Measurements from ENCODE around the gene TECPR2.

- TF ChIP-seq, protein P1, sequence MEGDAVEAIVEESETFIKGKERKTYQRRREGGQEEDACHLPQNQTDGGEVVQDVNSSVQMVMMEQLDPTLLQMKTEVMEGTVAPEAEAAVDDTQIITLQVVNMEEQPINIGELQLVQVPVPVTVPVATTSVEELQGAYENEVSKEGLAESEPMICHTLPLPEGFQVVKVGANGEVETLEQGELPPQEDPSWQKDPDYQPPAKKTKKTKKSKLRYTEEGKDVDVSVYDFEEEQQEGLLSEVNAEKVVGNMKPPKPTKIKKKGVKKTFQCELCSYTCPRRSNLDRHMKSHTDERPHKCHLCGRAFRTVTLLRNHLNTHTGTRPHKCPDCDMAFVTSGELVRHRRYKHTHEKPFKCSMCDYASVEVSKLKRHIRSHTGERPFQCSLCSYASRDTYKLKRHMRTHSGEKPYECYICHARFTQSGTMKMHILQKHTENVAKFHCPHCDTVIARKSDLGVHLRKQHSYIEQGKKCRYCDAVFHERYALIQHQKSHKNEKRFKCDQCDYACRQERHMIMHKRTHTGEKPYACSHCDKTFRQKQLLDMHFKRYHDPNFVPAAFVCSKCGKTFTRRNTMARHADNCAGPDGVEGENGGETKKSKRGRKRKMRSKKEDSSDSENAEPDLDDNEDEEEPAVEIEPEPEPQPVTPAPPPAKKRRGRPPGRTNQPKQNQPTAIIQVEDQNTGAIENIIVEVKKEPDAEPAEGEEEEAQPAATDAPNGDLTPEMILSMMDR (IDR thresholded peaks at IDR 0.05): no peak
- TF ChIP-seq EZH2phosphoT487 (IDR thresholded peaks at IDR 0.05) (no peak), EZH2 (IDR thresholded peaks at IDR 0.05) (no peak)
Observed at GRCh38 chr14:102462391-102462790, 99.7 kb downstream of the TECPR2 start.

All from neural progenitor cell (in vitro differentiated cells).